Measurements from ENCODE around the gene LTBP2. TPM values are rescaled to one million over a fixed set of nuclear protein-coding genes. Genes with fewer than 3 reads are reported as not detected.
A peak's percentile ranks its signal among the peaks of the same experiment; 100 is the strongest.

LTBP2 gene
- total and polyA plus RNA-seq, 2 of the 13 experiments (the other 11 are each of a cell fraction or from before 2014, with no cell fraction given): 0.20 to 0.41 TPM

GRCh38 chr14:74652541-74652940, 40.5 kb upstream of the LTBP2 start:
- H3K4me1 ChIP-seq (ENCODE audit: insufficient read depth, low read length): no peaks in the 10 kb centered on the region
- POLR2A ChIA-PET: no interaction called here
- no peak for FAIRE-seq

GRCh38 chr14:74650927-74651686, 39.1 kb upstream of the LTBP2 start:
- FAIRE-seq (no peak), ATAC-seq (no peak), DNase-seq (ENCODE audit: low spot score) (no peak)
- Histone ChIP-seq H3K4me3 (replicated peaks in 1 of 3; ENCODE audit: insufficient read depth in 1 of 3, low read depth in 2 of 3, low read length in 3 of 3) (no peak overlapping the region), H3K4me1 (ENCODE audit: insufficient read depth, low read length) (no peaks in the 10 kb centered on the region), H3K9me3 (ENCODE audit: low read length) (no peaks in the 10 kb centered on the region), H4K20me1 (ENCODE audit: insufficient read depth, low read length) (no peaks in the 10 kb centered on the region), H3K4me2 (ENCODE audit: low read depth, low read length) (no peak overlapping the region), H3K27ac (ENCODE audit: extremely low read length, insufficient read depth, low read length) (no peak overlapping the region), H3K9ac (ENCODE audit: insufficient read depth, low read depth, low read length) (no peak overlapping the region), H3K36me3 (replicated peaks in 1 of 2; ENCODE audit: control insufficient read depth in 1 of 2, insufficient read depth in 2 of 2, low read length in 2 of 2) (no peaks in the 10 kb centered on the region; a peak in 1 of 5 replicates), H3K27me3 (ENCODE audit: control insufficient read depth in 1 of 2, insufficient read depth in 2 of 2, low read length in 2 of 2) (no peaks in the 10 kb centered on the region), H3K79me2 (ENCODE audit: insufficient read depth, low read length) (no peaks in the 10 kb centered on the region), H2AFZ (ENCODE audit: low read length) (no peak overlapping the region)
- ChIA-PET POLR2A (no interaction called here), CTCF (ENCODE audit: low intra/inter-chr PET ratio, low total read pairs) (no interaction called here)
- in situ Hi-C loops (cut with HindIII; ENCODE audit: extremely low pct_ligation_motif_present, low pct_unique_long_range_greater_than_20kb): no loop called here
- intact Hi-C loops (cut with micrococcal nuclease; ENCODE audit: unreplicated experiment): no loop called here
- 96% methylated on average over 1 of the region's 1 CpG for WGBS (ENCODE audit: low lambda C conversion rate)
- BruUV-seq (replicated peaks): no TSS peak
- TF ChIP-seq MXD4 (CRISPR knock-in tag; IDR thresholded peaks at IDR 0.05) (no peak), ZNF121 (CRISPR knock-in tag; IDR thresholded peaks at IDR 0.05) (0 out of 2 replicates have a peak, but pooled peaks have one; percentile 30), NR0B2 (CRISPR knock-in tag; IDR thresholded peaks at IDR 0.05) (no peak), SNAPC5 (CRISPR knock-in tag; IDR thresholded peaks at IDR 0.05; ENCODE audit: borderline replicate concordance) (no peak), KLF13 (CRISPR knock-in tag; IDR thresholded peaks at IDR 0.05) (no peak), ZNF891 (CRISPR knock-in tag; IDR thresholded peaks at IDR 0.05) (no peak), HOXA3 (CRISPR knock-in tag; IDR thresholded peaks at IDR 0.05) (no peak)

More at GRCh38 chr14:74652541-74652940, 40.5 kb upstream of the LTBP2 start:
- CTCF ChIA-PET (ENCODE audit: low intra/inter-chr PET ratio, low total read pairs): no interaction called here
- in situ Hi-C loops (cut with HindIII; ENCODE audit: extremely low pct_ligation_motif_present, low pct_unique_long_range_greater_than_20kb): no loop called here
- Histone ChIP-seq H3K4me2 (ENCODE audit: low read depth, low read length) (no peak overlapping the region), H3K27me3 (ENCODE audit: control insufficient read depth in 1 of 2, insufficient read depth in 2 of 2, low read length in 2 of 2) (no peaks in the 10 kb centered on the region), H3K79me2 (ENCODE audit: insufficient read depth, low read length) (no peaks in the 10 kb centered on the region), H3K36me3 (replicated peaks in 1 of 2; ENCODE audit: control insufficient read depth in 1 of 2, insufficient read depth in 2 of 2, low read length in 2 of 2) (no peaks in the 10 kb centered on the region; a peak in 1 of 5 replicates), H2AFZ (ENCODE audit: low read length) (no peak overlapping the region), H3K9me3 (ENCODE audit: low read length) (no peaks in the 10 kb centered on the region), H3K9ac (ENCODE audit: insufficient read depth, low read depth, low read length) (no peak overlapping the region), H3K27ac (ENCODE audit: extremely low read length, insufficient read depth, low read length) (no peak overlapping the region), H4K20me1 (ENCODE audit: insufficient read depth, low read length) (no peaks in the 10 kb centered on the region), H3K4me3 (replicated peaks in 1 of 3; ENCODE audit: insufficient read depth in 1 of 3, low read depth in 2 of 3, low read length in 3 of 3) (no peak overlapping the region)
- TF ChIP-seq HHEX (CRISPR knock-in tag; IDR thresholded peaks at IDR 0.05): no peak
- TF ChIP-seq MNT (IDR thresholded peaks at IDR 0.05): no peak
- no peak for ATAC-seq
- BruUV-seq (replicated peaks): no TSS peak
- no peak for DNase-seq (ENCODE audit: low spot score)
- intact Hi-C loops (cut with micrococcal nuclease; ENCODE audit: unreplicated experiment): no loop called here
- WGBS (ENCODE audit: low lambda C conversion rate): 85% methylated on average over 4 of the region's 4 CpGs

Data from HepG2 (cell line).